Activated CD4-positive, alpha-beta T cell treated with anti-CD3 and anti-CD28 coated beads, Interleukin-2, amount 50 U/mL, for 16 hours (primary cell): Measurements from ENCODE around the gene PPP1R12B.
"Not testable (repeated sequence)": the region's sequence is repeated elsewhere in the genome, so short reads cannot be mapped to it uniquely, and the experiment has no call there.

Experiments
- DNase-seq: peaks from one replicate; pipeline ENCODE4 v3.0.0-alpha.2; 2020

Gene PPP1R12B

DNA sequence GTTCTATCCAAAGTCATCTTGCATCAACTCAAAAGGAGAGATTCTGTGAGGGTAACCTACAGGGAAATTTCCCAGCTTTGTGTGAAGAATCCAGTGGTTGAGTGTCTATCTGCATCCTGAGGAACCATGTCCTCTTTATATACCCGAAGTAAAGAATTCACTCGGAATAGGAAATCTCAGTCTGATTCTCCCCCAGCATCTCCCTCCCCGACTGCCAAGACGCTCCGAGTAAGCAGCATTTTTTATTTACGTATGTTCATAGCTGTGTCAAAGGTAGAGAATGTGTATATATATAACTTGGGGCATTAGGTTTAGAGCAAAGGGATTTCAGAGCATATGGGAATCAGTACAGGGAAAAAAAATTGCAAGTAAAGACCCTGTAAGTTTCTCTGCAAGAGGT is 191.5 kb downstream of the PPP1R12B start:
- DNase-seq, result no peak

DNA sequence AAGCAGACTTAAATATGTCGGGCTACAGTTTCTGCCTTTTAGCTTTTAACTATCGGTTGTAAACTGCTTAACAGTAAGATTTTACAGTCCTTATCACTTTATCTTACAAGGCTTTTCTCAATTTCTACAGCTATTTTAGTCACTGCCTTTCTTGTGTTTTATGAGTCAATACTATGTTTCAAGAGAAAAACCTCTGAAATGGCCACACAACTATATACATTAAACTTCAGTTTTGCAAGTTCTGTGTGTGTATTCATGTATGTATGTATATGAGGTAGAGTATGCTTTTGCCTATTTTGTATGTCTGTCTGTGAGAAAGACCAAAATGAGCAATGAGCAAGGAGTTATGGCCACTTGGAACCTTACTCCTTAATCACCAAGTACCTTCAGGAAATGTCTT is 191.9 kb downstream of the PPP1R12B start:
- no peak for DNase-seq

DNA sequence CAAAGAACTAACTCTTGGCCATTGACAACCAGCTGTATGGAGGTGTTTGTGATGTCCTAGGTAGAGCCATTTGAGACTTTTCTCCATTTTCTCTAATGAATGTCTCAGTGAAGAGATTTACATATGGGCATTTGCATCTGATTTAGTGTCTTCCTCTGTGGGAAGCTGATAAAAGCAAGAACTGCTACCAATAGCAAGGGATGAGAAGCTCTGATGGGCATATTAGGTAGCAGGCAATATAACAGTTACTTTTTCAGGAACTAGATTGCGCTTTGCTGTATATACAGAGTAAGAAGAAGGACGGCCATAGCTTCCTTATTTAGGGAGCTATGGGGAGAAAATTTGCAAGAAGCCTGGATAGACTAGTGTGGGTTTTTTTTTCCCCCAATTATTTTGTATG is 192.4 kb downstream of the PPP1R12B start:
- not testable (repeated sequence) for DNase-seq

DNA sequence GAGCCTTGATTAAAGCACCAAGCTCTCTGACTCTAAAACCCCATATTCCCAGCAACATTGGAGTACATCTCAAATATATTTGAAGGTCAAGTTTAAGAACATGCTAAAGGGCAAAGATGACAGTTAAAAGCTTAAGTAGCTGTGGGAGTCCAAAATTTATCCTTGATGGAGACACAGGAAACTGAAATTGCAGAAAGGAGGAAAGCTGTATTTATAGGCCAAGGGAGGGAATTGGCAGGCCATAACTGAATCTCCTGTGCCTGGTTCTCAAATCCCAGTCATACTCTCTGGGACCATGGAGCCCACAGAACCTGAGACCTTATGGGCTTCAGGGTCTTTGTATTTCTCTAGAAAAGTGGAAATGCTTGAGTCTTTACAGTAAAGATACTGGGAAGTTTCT is 193.9 kb downstream of the PPP1R12B start:
- DNase-seq, result not testable (repeated sequence)

DNA sequence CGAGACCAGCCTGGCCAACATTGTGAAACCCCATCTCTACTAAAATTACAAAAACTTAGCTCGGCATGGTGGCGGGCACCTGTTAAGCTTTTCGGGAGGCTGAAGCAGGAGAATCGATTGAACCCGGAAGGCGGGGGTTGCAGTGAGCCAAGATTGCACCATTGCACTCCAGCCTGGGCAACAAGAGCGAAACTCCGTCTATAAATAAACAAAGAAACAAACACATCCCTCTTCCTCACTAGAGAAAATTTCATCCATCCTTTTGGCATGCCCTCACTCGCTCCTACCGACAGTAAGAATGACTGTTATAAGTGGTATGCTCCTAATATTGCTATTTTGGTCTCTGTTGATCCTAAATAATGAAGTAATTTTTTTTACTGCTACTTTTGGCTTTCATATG is 195.0 kb downstream of the PPP1R12B start:
- not testable (repeated sequence) for DNase-seq

DNA sequence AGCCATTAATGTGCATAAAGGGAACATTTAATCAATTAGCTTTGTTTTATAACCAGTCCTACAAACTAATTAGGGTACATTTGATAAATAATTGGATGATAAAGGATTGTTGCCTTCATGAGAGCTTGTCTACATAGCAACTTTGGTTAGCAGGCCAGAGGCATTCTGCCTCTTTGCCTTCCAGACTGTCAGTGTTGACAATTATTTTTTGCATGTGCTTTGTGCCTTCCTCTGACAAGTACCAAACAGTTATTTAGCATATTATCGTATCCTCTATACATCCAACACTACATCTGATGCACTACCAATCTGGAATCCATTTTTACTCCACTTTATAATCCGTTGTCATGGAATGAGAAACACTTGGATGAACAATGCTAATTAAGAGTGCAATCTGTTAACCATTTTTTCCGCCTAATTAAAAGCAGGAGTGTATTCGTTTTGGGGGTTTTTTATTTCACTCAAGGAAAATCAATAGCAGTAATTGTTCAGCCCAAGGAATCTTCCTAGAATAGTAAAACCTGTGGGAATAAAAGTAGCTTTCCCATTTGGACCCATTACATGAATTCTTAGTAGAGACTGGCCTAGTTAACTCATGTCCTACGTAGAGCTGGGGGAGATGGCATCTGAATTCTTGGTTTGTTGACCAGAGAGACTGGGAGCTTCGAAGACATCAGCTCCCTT is 196.4 kb downstream of the PPP1R12B start:
- not testable (repeated sequence) for DNase-seq

DNA sequence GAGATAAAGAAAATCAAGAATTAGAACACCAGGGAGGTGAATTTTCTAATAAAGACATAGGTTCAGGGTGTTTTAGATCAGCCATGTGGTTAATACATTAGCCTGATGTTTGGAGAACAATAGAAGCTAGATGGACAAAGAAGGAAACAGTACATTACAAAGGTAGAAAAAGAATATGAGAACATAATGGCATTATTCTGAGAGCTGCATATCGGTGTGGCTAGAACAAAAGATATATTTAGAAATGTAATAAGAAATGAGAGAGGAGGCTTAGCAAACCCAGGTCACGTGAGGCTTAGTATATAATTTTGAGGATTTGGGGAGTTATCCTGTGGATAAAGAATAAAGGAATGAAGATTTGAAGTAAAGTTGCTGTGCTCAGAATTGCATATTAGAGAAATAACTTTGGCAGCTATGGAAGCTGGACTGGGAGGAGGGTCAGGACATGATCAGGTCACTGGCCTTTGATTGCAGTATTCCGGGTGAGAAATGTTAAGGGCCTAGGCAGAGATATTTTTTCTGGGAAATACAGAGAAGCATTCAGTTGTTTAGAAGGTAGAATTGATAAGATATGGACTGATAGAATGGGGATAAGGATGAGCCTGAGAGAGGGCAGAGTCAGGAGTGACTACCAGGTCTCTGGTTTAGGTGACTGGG is 197.3 kb downstream of the PPP1R12B start:
- DNase-seq, result not testable (repeated sequence)

DNA sequence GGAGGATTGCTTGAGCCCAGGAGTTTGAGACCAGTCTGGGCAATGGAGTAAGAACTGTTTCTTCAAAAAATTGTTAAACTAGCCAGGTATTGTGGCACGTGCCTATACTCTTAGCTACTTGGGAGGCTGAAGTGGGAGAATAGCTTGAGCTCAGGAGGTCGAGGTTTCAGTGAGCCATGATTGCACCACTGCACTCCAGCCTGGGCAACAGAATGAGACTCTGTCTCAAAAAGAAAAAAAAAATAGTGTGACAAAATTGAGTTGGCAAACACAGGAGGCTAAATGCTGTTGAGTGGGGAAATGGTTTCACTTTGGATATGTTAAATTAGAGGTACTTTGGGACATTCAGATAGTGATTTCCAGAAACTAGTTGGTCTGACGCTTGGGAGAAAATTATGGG is 197.9 kb downstream of the PPP1R12B start:
- not testable (repeated sequence) for DNase-seq

DNA sequence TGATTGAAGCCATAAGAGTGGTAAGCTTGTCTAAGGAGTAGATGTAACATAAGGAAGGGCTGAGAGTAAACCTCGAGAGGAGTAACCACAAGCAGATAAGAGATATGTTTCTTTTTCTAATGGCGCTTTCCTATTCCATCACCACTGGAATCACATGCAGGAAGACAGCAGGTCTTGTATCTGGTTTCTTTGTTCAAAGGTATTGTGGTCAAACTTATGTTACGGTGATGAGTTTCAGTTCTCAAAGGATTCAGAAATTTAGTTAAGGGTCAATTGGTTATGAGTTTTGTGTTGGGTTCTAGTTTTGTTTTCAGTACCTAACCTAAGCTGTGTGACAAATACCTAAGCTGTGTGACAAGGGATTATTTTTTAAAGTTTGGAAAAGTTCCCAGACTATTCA is 198.3 kb downstream of the PPP1R12B start:
- not testable (repeated sequence) for DNase-seq

DNA sequence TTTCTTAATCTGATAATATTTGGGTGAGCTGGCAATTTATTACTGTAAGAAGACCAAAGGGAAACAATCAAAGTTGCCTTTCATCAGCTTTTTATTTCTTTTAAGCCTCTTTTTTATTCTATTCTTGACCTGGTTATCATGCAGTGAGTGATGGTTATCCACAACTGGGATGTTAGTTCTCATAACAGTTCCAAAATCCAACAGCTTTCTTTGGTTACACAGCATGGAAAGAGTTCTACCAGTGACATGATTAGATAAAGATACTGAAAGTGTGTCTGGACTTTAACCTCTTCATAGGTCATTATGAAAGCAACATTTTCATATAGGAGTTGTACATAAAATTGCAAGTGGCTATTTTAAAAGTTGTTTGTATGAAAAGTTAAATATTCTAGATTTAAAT is 198.7 kb downstream of the PPP1R12B start:
- DNase-seq, result no peak

DNA sequence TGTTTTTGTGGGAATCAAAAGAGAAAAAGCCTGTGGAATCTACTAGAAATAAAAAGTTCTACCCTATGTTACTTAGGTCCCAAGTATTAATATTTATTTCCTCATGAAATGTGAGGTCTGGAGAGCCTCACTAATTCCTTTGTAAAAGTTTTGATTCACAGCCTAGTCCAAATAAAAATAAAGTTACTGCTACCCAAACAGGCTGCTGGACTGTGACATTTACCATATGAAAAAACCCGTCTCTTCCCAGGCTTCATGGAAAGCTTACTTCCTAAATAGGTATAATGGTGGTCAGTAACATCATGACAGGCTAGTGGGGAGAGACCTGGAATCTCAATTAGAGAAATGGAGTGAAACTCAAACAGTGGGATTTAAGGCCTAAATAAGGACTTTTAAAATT is 201.6 kb downstream of the PPP1R12B start:
- not testable (repeated sequence) for DNase-seq

DNA sequence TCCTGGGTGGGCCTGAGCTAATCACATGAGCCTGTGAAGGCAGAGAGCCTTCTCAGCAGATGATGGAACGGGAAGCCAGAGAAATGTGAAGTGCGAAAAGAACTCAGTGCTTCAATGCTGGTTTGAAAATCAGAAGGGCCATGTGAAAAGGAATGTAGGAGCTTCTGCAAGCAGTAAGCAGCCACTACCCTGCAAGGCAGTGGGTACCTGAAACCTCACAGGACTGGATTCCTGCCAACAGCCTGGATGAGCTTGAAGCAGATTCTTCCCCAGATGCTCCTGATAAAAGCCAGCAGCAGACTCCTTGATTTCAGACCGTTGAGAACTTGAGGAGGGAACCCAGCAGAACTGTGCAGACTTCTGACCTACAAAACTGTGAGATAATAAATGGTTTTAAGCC is 203.2 kb downstream of the PPP1R12B start:
- DNase-seq, result no peak

DNA sequence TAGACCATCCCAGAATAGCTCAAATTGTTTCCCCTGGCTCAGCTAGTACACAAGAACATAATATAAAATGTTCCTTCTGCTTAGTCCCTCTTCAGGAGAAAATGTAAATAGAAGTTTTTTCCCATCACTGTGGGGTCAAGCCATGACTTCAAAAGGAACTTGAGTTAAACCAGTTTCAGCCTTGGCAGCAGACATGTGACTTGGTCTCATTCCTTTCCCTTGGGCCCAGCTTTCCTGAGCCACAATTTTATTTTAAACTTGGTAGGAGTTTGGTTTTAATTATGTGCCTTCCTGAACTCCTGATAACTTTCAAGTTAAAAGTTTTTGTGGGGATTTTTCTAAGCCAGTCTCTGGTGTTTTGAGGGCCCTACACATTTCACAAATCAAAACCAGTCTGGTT is 204.1 kb downstream of the PPP1R12B start:
- not testable (repeated sequence) for DNase-seq

DNA sequence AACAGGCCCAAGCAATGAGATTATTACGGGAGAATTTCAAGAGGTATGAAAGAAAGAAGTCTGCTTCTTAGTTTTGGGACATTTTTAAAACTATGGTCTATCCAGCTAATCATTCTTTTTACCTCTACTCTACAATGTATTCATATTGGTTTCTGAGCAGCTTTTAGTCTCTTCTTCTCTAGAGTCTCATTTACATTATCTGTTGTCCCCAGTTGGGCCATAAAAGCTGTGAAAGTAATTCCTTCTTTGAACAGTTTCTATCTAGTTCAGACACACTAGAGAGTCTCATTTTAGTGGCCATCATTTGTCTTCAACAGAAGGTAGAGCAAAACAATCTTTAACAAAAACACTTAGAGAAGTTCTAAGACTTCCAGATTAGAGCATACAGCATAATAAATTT is 204.6 kb downstream of the PPP1R12B start:
- not testable (repeated sequence) for DNase-seq

DNA sequence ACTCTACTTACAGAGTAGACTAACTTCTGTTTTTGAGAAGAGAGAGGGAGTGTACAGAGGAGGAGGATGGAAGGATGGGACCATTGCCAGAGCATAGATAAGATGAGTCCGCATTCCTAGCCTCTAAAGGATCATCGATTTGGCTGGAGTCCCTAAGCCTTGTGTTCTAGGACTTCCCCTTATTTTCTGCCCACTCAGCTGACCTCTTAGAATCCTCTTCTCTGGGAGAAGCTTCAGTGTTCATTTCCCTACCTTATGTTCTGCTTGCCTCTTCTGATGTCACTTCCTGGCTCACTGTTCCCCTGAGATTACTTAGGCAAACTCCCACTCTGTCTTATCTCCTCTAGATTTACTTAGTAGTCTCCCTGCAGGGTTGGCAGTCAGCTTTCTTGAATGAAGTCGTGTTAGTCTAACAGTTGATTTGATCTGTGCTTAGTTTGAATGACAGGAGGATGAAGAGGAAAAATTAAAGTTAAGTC is 205.1 kb downstream of the PPP1R12B start:
- DNase-seq, result no peak

DNA sequence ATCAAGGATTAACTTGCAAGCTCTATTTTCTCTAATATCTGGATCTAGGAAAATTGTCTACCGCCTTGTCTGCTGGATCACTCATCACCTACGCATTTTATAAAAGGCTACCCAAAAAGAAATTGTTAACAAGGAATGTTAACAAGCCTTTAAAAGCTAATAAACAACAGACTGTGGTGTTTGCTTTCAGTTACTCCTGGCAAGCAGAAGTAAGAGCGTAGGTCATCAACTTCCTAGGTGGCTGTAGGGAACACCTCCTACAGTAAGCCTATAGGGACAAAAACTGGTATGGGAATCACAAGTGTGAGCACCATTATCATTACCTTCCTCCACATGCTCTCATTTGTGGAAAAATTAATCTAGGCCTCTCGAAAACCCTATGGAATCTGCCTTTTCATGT is 206.1 kb downstream of the PPP1R12B start:
- DNase-seq, result not testable (repeated sequence)

DNA sequence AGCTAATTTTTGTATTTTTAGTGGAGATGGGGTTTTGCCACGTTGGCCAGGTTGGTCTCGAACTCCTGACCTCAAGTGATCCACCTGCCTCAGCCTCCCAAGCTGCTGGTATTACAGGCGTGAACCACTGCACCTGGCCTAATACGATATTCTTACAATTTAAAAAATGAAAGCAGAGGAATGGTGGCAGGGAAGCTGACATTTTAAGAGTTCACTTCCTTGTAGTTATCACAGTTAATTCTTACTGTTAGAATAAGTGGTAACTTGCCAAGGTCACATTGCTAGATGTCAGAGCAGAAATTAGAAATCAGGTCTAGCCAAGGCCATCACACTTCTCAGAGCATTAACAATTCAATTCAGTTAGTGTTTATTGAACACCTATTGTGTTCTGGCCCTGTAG is 207.5 kb downstream of the PPP1R12B start:
- DNase-seq, result not testable (repeated sequence)

DNA sequence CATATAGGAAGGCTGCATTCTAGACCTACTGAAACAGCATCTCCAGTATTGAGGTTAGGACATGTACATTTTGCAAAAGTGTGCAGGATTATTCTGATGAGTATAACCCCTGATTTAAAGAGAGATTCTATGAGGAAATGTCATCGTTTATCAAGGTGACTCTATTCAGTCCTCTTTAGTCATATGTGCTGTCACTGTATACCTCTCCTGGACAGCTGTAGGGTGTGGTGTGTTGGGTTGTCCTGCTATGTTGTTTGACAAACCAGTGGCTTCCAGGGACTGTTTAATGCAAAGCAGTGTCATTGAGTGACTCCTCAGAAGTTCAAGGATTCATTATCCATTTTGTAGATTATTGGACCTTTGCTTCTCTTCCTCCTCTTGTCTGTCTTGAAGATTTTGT is 209.2 kb downstream of the PPP1R12B start:
- not testable (repeated sequence) for DNase-seq

DNA sequence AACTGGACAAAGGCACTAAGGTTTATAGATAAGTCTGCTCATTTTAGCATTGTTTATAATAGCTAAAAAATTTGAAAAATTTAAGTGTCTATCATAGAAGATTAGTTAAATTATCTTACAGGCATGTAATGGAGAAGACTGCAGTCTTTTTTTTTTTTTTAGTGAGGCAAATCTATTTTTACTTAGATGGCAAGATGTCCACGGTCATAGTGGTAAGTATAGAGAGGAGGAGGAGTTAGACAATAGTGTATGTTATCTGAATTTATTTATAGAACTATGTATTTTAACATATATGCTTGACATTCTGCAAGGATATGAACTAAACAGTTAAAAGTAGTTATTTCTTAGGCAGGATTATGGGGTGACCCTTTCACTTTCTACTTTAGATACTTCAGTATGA is 212.7 kb downstream of the PPP1R12B start:
- no peak for DNase-seq

DNA sequence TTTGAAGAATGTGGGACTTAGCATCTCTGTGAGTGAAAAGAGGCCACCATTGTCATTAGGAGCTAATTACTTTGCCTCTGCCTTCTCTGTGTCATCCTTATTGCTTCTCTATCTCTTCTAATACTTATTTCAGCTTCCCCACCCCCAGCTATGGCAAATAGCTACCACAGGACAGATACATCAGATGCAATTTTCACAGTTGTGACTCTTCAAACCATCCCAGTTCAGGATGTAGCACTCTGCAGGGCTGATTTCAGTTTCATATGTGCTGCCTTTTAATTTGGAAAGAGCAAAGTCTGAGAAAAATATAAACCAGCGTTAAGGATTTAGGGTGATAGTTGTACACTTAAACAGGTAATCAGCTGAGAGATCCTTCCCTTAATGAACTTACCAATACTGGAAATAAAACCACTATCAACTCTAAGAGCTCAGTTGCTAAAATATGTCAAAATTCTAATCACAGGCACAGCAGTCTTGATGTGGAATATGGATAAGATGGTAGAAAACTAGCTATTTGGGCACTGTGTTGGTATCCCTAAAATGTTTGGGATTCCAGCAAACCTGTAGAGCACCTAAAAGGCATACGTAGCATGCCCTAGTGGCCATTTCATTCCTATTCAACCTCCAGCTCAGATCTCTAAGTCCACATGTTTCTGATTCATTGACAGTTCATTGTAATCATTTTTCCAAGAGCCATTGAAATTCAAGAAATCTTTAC is 213.4 kb downstream of the PPP1R12B start:
- peak; percentile 23 for DNase-seq

DNA sequence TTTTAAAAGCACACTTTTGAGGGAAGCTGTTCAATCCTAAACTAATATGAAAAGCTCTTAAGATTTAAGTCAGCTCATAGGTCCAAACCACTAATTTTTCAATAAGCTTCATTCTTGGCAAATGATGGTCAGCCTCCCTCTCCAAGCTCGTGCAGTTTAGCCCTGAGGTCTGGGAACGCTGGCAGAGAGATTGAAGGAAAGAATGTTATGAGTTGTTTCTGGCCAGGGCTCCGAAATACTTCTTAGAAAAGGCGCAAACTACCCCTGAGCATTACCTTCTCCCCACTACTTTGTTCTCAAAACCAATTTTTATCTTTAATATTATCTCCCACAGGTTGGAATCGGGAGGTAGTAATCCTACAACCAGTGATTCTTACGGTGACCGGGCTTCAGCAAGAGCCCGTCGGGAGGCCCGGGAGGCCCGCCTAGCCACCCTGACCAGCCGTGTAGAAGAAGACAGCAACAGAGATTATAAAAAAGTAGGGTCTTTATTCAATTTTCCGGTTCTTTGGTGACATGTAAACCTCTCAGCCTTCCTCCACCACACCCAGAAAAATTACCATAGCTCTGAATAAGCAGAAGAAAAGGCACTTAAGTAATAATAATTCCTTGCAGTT is 214.1 kb downstream of the PPP1R12B start:
- no peak for DNase-seq

DNA sequence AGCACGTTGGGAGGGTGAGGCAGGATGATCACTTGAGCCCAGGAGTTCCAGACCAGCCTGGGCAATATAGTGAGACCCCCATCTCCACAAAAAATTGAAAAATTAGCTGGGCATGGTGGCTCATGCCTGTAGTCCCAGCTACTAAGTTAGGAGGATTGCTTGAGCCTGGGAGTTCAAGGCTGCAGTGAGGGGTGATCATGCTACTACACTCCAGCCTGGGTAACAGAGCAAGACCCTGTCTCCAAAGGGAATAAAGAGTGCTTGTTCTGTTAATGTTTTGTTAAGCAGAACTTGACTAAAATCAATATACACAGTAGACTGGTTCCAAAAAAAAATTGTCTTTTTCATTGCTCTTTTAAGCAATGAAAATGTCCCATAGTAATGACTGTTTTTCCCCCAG is 215.3 kb downstream of the PPP1R12B start:
- no peak for DNase-seq

DNA sequence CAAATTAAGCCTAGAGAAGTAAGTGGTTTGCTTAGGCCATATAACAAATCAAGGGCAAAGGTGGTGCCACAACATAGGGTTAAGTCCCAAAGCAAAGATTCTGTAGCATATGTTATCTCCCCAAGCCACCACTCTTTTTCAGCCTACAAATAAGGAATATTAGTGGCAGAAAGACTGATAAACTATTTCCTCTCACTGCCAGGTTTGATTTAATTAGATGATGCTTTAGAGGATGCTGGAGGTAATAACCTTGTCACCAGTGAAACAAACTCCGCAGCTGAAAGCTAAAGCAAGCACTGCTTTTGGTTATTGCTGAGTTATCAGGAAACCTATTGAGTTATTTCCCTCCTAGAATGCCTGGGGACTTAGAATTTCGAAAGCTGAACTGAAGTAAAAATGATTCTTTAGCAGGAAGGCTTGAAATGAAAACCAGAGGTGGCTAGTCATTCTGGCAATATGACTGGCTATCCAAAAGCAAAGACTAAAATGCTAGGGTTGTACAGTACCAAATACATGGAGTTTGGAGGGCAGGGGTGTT is 216.5 kb downstream of the PPP1R12B start:
- DNase-seq, result peak; percentile 51
